Liver (tissue), 9 donors: ENCODE results near the gene GVQW3. TPM values are rescaled to one million over a fixed set of nuclear protein-coding genes. Genes with fewer than 3 reads are reported as not detected.

Experiments used
- DNase-seq: peaks from one replicate; pipeline ENCODE4 v3.0.0-alpha.2; 2017; ENCODE audit warnings: low spot score
- H3K27ac ChIP-seq, 2 donors: one replicate each; pipeline ENCODE4 v1.7.0; 2013; ENCODE audit warnings: inconsistent platforms in 2 of 2, low read length in 2 of 2, control low read depth in 1 of 2, low read depth in 1 of 2, mild to moderate bottlenecking in 1 of 2
- H3K27me3 ChIP-seq, 4 donors: one replicate each; pipeline versions ENCODE4 v1.6.1 to v1.7.0; 2013; ENCODE audit warnings: low read length in 3 of 4, inconsistent platforms in 1 of 4, mild to moderate bottlenecking in 1 of 4, moderate library complexity in 1 of 4; ENCODE audit not compliant: control insufficient read depth in 4 of 4, insufficient read depth in 4 of 4
- H3K36me3 ChIP-seq, 4 donors: one replicate each; pipeline versions ENCODE4 v1.6.1 to v1.7.0; 2013; ENCODE audit warnings: low read length in 3 of 4, mild to moderate bottlenecking in 3 of 4, low read depth in 1 of 4, moderate library complexity in 1 of 4; ENCODE audit not compliant: control insufficient read depth in 4 of 4, insufficient read depth in 3 of 4
- H3K4me1 ChIP-seq, 4 donors: one replicate each; pipeline versions ENCODE4 v1.6.1 to v1.7.0; 2013; ENCODE audit warnings: low read length in 3 of 4, mild to moderate bottlenecking in 3 of 4, moderate library complexity in 1 of 4; ENCODE audit not compliant: control insufficient read depth in 4 of 4, insufficient read depth in 4 of 4
- H3K4me3 ChIP-seq, 3 donors: one replicate each; pipeline versions ENCODE4 v1.6.1 to v1.7.0; 2013; ENCODE audit warnings: low read length in 3 of 3, control low read depth in 1 of 3, low read depth in 1 of 3, mild to moderate bottlenecking in 1 of 3
- H3K9ac ChIP-seq, 2 donors: one replicate each; pipeline ENCODE4 v1.7.0; 2013; ENCODE audit warnings: low read length in 2 of 2, mild to moderate bottlenecking in 2 of 2, moderate library complexity in 2 of 2, control low read depth in 1 of 2, low read depth in 1 of 2
- H3K9me3 ChIP-seq, 4 donors: one replicate each; pipeline versions ENCODE4 v1.6.1 to v1.7.0; 2013; ENCODE audit warnings: low read length in 3 of 4; ENCODE audit not compliant: control insufficient read depth in 4 of 4
- EGR1 ChIP-seq, 2 donors: IDR thresholded peaks; 2 replicates each; pipeline ENCODE4 v1.6.1; 2016 to 2018; ENCODE audit warnings: antibody characterized with exemption in 2 of 2, low read depth in 2 of 2
- FOXA1 ChIP-seq: IDR thresholded peaks from 2 replicates; pipeline ENCODE4 v1.6.1; 2016; ENCODE audit warnings: antibody characterized with exemption
- FOXA2 ChIP-seq: IDR thresholded peaks from 2 replicates; pipeline ENCODE4 v1.6.1; 2016; ENCODE audit warnings: antibody characterized with exemption
- GABPA ChIP-seq, 2 donors: IDR thresholded peaks in 1 of 2; conservative IDR thresholded peaks in 1 of 2; 2 replicates each; pipeline ENCODE4 v1.6.1; 2016; ENCODE audit warnings: antibody characterized with exemption in 2 of 2, mild to moderate bottlenecking in 1 of 2, moderate library complexity in 1 of 2
- HNF4A ChIP-seq, 2 donors: conservative IDR thresholded peaks; 2 replicates each; pipeline ENCODE4 v1.6.1; 2016; ENCODE audit warnings: antibody characterized with exemption in 2 of 2, mild to moderate bottlenecking in 2 of 2
- HNF4G ChIP-seq: IDR thresholded peaks from 2 replicates; pipeline ENCODE4 v1.6.1; 2016; ENCODE audit warnings: antibody characterized with exemption
- JUND ChIP-seq, 2 donors: IDR thresholded peaks; 2 replicates each; pipeline ENCODE4 v1.6.1; 2016; ENCODE audit warnings: antibody characterized with exemption in 2 of 2
- NR2F2 ChIP-seq: IDR thresholded peaks from 2 replicates; pipeline ENCODE4 v1.6.1; 2016; ENCODE audit warnings: antibody characterized with exemption
- RAD21 ChIP-seq, 2 donors: IDR thresholded peaks; 2 replicates each; pipeline ENCODE4 v1.6.1; 2016; ENCODE audit warnings: antibody characterized with exemption in 2 of 2, mild to moderate bottlenecking in 2 of 2
- RXRA ChIP-seq, 2 donors: IDR thresholded peaks; 2 replicates each; pipeline ENCODE4 v1.6.1; 2017 to 2018; ENCODE audit warnings: antibody characterized with exemption in 2 of 2, mild to moderate bottlenecking in 1 of 2
- SP1 ChIP-seq: IDR thresholded peaks from 2 replicates; pipeline ENCODE4 v1.6.1; 2018; ENCODE audit warnings: antibody characterized with exemption, mild to moderate bottlenecking
- TAF1 ChIP-seq: conservative IDR thresholded peaks from 2 replicates; pipeline ENCODE4 v1.6.1; 2016; ENCODE audit warnings: antibody characterized with exemption, mild to moderate bottlenecking
- YY1 ChIP-seq: IDR thresholded peaks from 2 replicates; pipeline ENCODE4 v1.6.1; 2016; ENCODE audit warnings: antibody characterized with exemption, mild to moderate bottlenecking
- WGBS: extraction: QIAGEN DNeasy Blood & Tissue Kit; methylation state at CpG from one replicate; pipeline ENCODE4 v1.1.7; 2013; 5-methylcytosine and 5-hydroxymethylcytosine counted together
- polyA plus RNA-seq, 2 donors: library from polyadenylated mRNA; stranded (reverse) in 1 of 2; unstranded in 1 of 2; fragments of 200-250 nt in 1 of 2; fragments of >200 nt in 1 of 2; fragmentation: Nextera tagmentation in 1 of 2; extraction: Ambion mirVana in 1 of 2; gene quantifications; one replicate each; pipeline versions ENCODE4 v1.2.1 to v1.2.3, GENCODE V29; 2013 to 2015
- total RNA-seq, 2 donors: library from RNA; depleted of rRNA; stranded (reverse); fragments of >200 nt; gene quantifications; one replicate each; pipeline ENCODE4 v1.2.3, GENCODE V29; 2014
- TF ChIP-seq, protein P1 (sequence below): IDR thresholded peaks from 2 replicates; pipeline ENCODE4 v1.6.1; 2016; ENCODE audit warnings: antibody characterized with exemption
- TF ChIP-seq, protein P2 (sequence below): IDR thresholded peaks from 2 replicates; pipeline ENCODE4 v1.6.1; 2016; ENCODE audit warnings: antibody characterized with exemption
- TF ChIP-seq, protein P3 (sequence below): IDR thresholded peaks from 2 replicates; pipeline ENCODE4 v1.6.1; 2016; ENCODE audit warnings: antibody characterized with exemption
- TF ChIP-seq, protein P4 (sequence below): IDR thresholded peaks from 2 replicates; pipeline ENCODE4 v1.6.1; 2016; ENCODE audit warnings: antibody characterized with exemption, mild to moderate bottlenecking
- TF ChIP-seq, protein P5 (sequence below): fragments of 150-350 bp; IDR thresholded peaks from 2 replicates; pipeline ENCODE4 v1.5.1; 2017; ENCODE audit warnings: improper control_type of control experiment, low read depth, low read length; ENCODE audit not compliant: missing input control
- donor health status: healthy.
- donor health status: healthy.
- donor health status: healthy.
- donor health status: healthy.
- donor health status: healthy.

Gene GVQW3
- total and polyA plus RNA-seq, 4 donors, result 0.18 to 1.3 (median 0.65) TPM

DNA sequence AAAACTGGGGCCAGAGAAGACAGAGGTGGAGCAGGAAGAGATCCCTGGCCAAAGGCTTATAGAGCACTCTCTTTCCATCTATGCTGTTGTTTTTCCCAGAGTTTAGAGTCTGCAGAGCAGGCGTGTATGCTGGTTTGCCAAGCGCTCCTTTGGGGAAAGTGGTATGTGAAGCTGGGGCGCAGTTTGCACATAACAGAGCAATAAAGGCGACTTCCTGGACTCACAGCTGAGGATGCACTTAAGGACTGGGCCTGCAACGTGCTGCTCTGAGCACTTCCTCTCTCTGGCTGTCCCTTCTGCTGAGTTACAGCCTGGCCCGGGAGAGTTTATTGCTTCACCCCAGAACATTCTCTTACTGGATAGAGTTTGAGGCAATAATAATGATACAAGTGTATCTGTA is 41.9 kb upstream of the GVQW3 start:
- Histone ChIP-seq H3K4me1 (no peaks in the 10 kb centered on the region), H3K36me3 (no peaks in the 10 kb centered on the region), H3K9ac (no peak overlapping the region), H3K27ac (no peak overlapping the region), H3K9me3 (peaks cover 0 to 6% (median 3%) of the 10 kb centered on the region in 4 donors), H3K4me3 (no peak overlapping the region), H3K27me3 (no peaks in the 10 kb centered on the region)
- WGBS, result 62% methylated on average over 6 of the region's 6 CpGs
- no peak for DNase-seq
- TF ChIP-seq, protein P1, sequence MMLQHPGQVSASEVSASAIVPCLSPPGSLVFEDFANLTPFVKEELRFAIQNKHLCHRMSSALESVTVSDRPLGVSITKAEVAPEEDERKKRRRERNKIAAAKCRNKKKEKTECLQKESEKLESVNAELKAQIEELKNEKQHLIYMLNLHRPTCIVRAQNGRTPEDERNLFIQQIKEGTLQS, result no peak
- TF ChIP-seq NR2F2 (no peak), JUND (IDR thresholded peaks at IDR 0.05) (no peak), FOXA1 (no peak), GABPA (IDR thresholded peaks at IDR 0.05 in 1 of 2, conservative IDR thresholded peaks at IDR 0.05 in 1 of 2) (no peak), SP1 (no peak), TAF1 (no peak), HNF4A (conservative IDR thresholded peaks at IDR 0.05) (no peak), EGR1 (IDR thresholded peaks at IDR 0.05; ENCODE audit: low read depth in 2 of 2) (no peak), RXRA (IDR thresholded peaks at IDR 0.05) (no peak), FOXA2 (no peak), HNF4G (no peak), YY1 (no peak), RAD21 (IDR thresholded peaks at IDR 0.05) (no peak)
- TF ChIP-seq, protein P2, sequence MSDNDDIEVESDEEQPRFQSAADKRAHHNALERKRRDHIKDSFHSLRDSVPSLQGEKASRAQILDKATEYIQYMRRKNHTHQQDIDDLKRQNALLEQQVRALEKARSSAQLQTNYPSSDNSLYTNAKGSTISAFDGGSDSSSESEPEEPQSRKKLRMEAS, result no peak
- TF ChIP-seq, protein P3, sequence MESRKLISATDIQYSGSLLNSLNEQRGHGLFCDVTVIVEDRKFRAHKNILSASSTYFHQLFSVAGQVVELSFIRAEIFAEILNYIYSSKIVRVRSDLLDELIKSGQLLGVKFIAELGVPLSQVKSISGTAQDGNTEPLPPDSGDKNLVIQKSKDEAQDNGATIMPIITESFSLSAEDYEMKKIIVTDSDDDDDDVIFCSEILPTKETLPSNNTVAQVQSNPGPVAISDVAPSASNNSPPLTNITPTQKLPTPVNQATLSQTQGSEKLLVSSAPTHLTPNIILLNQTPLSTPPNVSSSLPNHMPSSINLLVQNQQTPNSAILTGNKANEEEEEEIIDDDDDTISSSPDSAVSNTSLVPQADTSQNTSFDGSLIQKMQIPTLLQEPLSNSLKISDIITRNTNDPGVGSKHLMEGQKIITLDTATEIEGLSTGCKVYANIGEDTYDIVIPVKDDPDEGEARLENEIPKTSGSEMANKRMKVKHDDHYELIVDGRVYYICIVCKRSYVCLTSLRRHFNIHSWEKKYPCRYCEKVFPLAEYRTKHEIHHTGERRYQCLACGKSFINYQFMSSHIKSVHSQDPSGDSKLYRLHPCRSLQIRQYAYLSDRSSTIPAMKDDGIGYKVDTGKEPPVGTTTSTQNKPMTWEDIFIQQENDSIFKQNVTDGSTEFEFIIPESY, result no peak
- TF ChIP-seq, protein P4, sequence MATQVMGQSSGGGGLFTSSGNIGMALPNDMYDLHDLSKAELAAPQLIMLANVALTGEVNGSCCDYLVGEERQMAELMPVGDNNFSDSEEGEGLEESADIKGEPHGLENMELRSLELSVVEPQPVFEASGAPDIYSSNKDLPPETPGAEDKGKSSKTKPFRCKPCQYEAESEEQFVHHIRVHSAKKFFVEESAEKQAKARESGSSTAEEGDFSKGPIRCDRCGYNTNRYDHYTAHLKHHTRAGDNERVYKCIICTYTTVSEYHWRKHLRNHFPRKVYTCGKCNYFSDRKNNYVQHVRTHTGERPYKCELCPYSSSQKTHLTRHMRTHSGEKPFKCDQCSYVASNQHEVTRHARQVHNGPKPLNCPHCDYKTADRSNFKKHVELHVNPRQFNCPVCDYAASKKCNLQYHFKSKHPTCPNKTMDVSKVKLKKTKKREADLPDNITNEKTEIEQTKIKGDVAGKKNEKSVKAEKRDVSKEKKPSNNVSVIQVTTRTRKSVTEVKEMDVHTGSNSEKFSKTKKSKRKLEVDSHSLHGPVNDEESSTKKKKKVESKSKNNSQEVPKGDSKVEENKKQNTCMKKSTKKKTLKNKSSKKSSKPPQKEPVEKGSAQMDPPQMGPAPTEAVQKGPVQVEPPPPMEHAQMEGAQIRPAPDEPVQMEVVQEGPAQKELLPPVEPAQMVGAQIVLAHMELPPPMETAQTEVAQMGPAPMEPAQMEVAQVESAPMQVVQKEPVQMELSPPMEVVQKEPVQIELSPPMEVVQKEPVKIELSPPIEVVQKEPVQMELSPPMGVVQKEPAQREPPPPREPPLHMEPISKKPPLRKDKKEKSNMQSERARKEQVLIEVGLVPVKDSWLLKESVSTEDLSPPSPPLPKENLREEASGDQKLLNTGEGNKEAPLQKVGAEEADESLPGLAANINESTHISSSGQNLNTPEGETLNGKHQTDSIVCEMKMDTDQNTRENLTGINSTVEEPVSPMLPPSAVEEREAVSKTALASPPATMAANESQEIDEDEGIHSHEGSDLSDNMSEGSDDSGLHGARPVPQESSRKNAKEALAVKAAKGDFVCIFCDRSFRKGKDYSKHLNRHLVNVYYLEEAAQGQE, result no peak
- TF ChIP-seq, protein P5, sequence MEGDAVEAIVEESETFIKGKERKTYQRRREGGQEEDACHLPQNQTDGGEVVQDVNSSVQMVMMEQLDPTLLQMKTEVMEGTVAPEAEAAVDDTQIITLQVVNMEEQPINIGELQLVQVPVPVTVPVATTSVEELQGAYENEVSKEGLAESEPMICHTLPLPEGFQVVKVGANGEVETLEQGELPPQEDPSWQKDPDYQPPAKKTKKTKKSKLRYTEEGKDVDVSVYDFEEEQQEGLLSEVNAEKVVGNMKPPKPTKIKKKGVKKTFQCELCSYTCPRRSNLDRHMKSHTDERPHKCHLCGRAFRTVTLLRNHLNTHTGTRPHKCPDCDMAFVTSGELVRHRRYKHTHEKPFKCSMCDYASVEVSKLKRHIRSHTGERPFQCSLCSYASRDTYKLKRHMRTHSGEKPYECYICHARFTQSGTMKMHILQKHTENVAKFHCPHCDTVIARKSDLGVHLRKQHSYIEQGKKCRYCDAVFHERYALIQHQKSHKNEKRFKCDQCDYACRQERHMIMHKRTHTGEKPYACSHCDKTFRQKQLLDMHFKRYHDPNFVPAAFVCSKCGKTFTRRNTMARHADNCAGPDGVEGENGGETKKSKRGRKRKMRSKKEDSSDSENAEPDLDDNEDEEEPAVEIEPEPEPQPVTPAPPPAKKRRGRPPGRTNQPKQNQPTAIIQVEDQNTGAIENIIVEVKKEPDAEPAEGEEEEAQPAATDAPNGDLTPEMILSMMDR, result no peak
